Vagina (tissue), 2 donors: ENCODE results near the gene FAM174A. TPM values are rescaled to one million over a fixed set of nuclear protein-coding genes. Genes with fewer than 3 reads are reported as not detected.

Experiments used
- DNase-seq, 2 donors: peaks; one replicate each; pipeline ENCODE4 v3.0.0-alpha.2; 2017; ENCODE audit errors: extremely low spot score in 2 of 2
- H3K27ac ChIP-seq: fragments of 200-600 bp; sonication (generic); one replicate; pipeline ENCODE4 v1.5.1; 2019
- H3K27me3 ChIP-seq: fragments of 200-600 bp; sonication (generic); one replicate; pipeline ENCODE4 v1.5.1; 2019
- H3K36me3 ChIP-seq, 2 donors: fragments of 200-600 bp; sonication (generic); one replicate each; pipeline ENCODE4 v1.5.1; 2017 to 2019
- H3K4me1 ChIP-seq: fragments of 200-600 bp; sonication (generic); one replicate; pipeline ENCODE4 v1.5.1; 2019
- H3K4me3 ChIP-seq, 2 donors: fragments of 200-600 bp; sonication (generic); 1 replicate in 1 of 2; 2 replicates in 1 of 2; pipeline ENCODE4 v1.5.1; 2016 to 2019
- H3K9me3 ChIP-seq: fragments of 200-600 bp; sonication (generic); one replicate; pipeline ENCODE4 v1.5.1; 2019
- CTCF ChIP-seq, 3 experiments: fragments of 450-650 bp in 2 of 3; fragments of 200-600 bp in 1 of 3; sonication (generic) in 1 of 3; IDR thresholded peaks; one replicate each; pipeline ENCODE4 v1.5.1; 2017 to 2019; ENCODE audit warnings: antibody characterized with exemption in 3 of 3, mild to moderate bottlenecking in 2 of 3, moderate library complexity in 2 of 3
- POLR2A ChIP-seq, 2 donors: fragments of 450-650 bp; IDR thresholded peaks; one replicate each; pipeline ENCODE4 v1.6.1; 2017; ENCODE audit warnings: antibody characterized with exemption in 2 of 2, mild to moderate bottlenecking in 2 of 2, moderate library complexity in 2 of 2
- POLR2AphosphoS5 ChIP-seq, 2 donors: sonication (generic); formaldehyde crosslinking; IDR thresholded peaks; one replicate each; pipeline ENCODE4 v1.9.0; 2017; ENCODE audit warnings: antibody characterized with exemption in 2 of 2, mild to moderate bottlenecking in 2 of 2, low read depth in 1 of 2; ENCODE audit not compliant: insufficient read depth in 1 of 2
- intact Hi-C: fragments of 100-400 bp; cut with DNase I; formaldehyde crosslinking; loops from one replicate; pipeline ENCODE4 v1.15.1; 2023
- total RNA-seq: library from RNA; depleted of rRNA; stranded (reverse); fragments of >200 nt; gene quantifications from one replicate; pipeline ENCODE4 v1.2.3, GENCODE V29; 2016

FAM174A gene
- total RNA-seq, 1 donor from 2014 or later: 18.9 TPM

- no peak overlapping the region for H3K4me3 ChIP-seq
- no peak overlapping the region for H3K27ac ChIP-seq
- no peaks in the 10 kb centered on the region for H3K9me3 ChIP-seq
- no peak for TF ChIP-seq CTCF (IDR thresholded peaks at IDR 0.05)
- no peak for TF ChIP-seq POLR2A (IDR thresholded peaks at IDR 0.05)
- no peak for TF ChIP-seq POLR2AphosphoS5 (IDR thresholded peaks at IDR 0.05; ENCODE audit: insufficient read depth in 1 of 2, low read depth in 1 of 2)
- DNase-seq: no peak
- no peaks in the 10 kb centered on the region for H3K36me3 ChIP-seq
- no peaks in the 10 kb centered on the region for H3K4me1 ChIP-seq
- no peaks in the 10 kb centered on the region for H3K27me3 ChIP-seq
- intact Hi-C loops: no loop called here
Observed at GRCh38 chr5:100614308-100614707, 79.1 kb downstream of the FAM174A start.

GRCh38 chr5:100615362-100615761 lies 80.2 kb downstream of the FAM174A start:
- DNase-seq: no peak
- H3K27me3 ChIP-seq: no peaks in the 10 kb centered on the region
- intact Hi-C loops: no loop called here
- TF ChIP-seq POLR2A (IDR thresholded peaks at IDR 0.05) (no peak), CTCF (IDR thresholded peaks at IDR 0.05) (no peak), POLR2AphosphoS5 (IDR thresholded peaks at IDR 0.05; ENCODE audit: insufficient read depth in 1 of 2, low read depth in 1 of 2) (no peak)
- H3K36me3 ChIP-seq: no peaks in the 10 kb centered on the region
- no peaks in the 10 kb centered on the region for H3K9me3 ChIP-seq
- no peaks in the 10 kb centered on the region for H3K4me1 ChIP-seq
- H3K4me3 ChIP-seq: no peak overlapping the region
- no peak overlapping the region for H3K27ac ChIP-seq

- no peaks in the 10 kb centered on the region for H3K36me3 ChIP-seq
- no peaks in the 10 kb centered on the region for H3K9me3 ChIP-seq
- no peak overlapping the region for H3K27ac ChIP-seq
- intact Hi-C loops: no loop called here
- H3K27me3 ChIP-seq: no peaks in the 10 kb centered on the region
- no peak for DNase-seq
- H3K4me3 ChIP-seq: no peak overlapping the region
- no peaks in the 10 kb centered on the region for H3K4me1 ChIP-seq
- TF ChIP-seq POLR2AphosphoS5 (IDR thresholded peaks at IDR 0.05; ENCODE audit: insufficient read depth in 1 of 2, low read depth in 1 of 2): no peak
- TF ChIP-seq POLR2A (IDR thresholded peaks at IDR 0.05): no peak
- TF ChIP-seq CTCF (IDR thresholded peaks at IDR 0.05): no peak
Observed at GRCh38 chr5:100616291-100616690, 81.1 kb downstream of the FAM174A start.

- no peaks in the 10 kb centered on the region for H3K36me3 ChIP-seq
- DNase-seq: no peak
- no peaks in the 10 kb centered on the region for H3K4me1 ChIP-seq
- H3K27me3 ChIP-seq: no peaks in the 10 kb centered on the region
- TF ChIP-seq POLR2AphosphoS5 (IDR thresholded peaks at IDR 0.05; ENCODE audit: insufficient read depth in 1 of 2, low read depth in 1 of 2) (no peak), CTCF (IDR thresholded peaks at IDR 0.05) (no peak), POLR2A (IDR thresholded peaks at IDR 0.05) (no peak)
- no peak overlapping the region for H3K27ac ChIP-seq
- intact Hi-C loops: no loop called here
- H3K4me3 ChIP-seq: no peak overlapping the region
- no peaks in the 10 kb centered on the region for H3K9me3 ChIP-seq
Observed at GRCh38 chr5:100616981-100617380, 81.8 kb downstream of the FAM174A start.

- H3K36me3 ChIP-seq: no peaks in the 10 kb centered on the region
- no peak overlapping the region for H3K4me3 ChIP-seq
- H3K4me1 ChIP-seq: no peaks in the 10 kb centered on the region
- H3K27ac ChIP-seq: no peak overlapping the region
- no peak for DNase-seq
- no peaks in the 10 kb centered on the region for H3K9me3 ChIP-seq
- no peak for TF ChIP-seq POLR2AphosphoS5 (IDR thresholded peaks at IDR 0.05; ENCODE audit: insufficient read depth in 1 of 2, low read depth in 1 of 2)
- peak in 2 of 3 experiments; percentile 17 to 38 for TF ChIP-seq CTCF (IDR thresholded peaks at IDR 0.05)
- no peak for TF ChIP-seq POLR2A (IDR thresholded peaks at IDR 0.05)
- H3K27me3 ChIP-seq: no peaks in the 10 kb centered on the region
- intact Hi-C loops: no loop called here
Observed at GRCh38 chr5:100623719-100624118, 88.5 kb downstream of the FAM174A start.
